AG10803 (cell line): ENCODE measurements around the gene REV3L.

Experiments
- DNase-seq: peaks from one replicate; pipeline ENCODE4 v3.0.0; 2010; ENCODE audit warnings: low read depth
- H3K4me3 ChIP-seq: 2 replicates; pipeline ENCODE4 v1.5.1; 2011; ENCODE audit warnings: mild to moderate bottlenecking, low read length, control low read depth
- CTCF ChIP-seq: conservative IDR thresholded peaks from 2 replicates; pipeline ENCODE4 v1.5.1; 2011; ENCODE audit warnings: mild to moderate bottlenecking, low read length, control low read depth, inconsistent platforms

Gene REV3L

GRCh38 chr6:111456208-111456607 is 26.8 kb downstream of the REV3L start:
- TF ChIP-seq CTCF = no peak
- DNase-seq = no peak
- no peak overlapping the region for H3K4me3 ChIP-seq

- DNase-seq = no peak
- no peak overlapping the region for H3K4me3 ChIP-seq
- TF ChIP-seq CTCF = no peak
These were observed 32.4 kb downstream of the REV3L start for GRCh38 chr6:111450636-111451035.

- TF ChIP-seq CTCF = no peak
- DNase-seq = no peak
- H3K4me3 ChIP-seq = no peak overlapping the region
These were observed 32.9 kb downstream of the REV3L start for GRCh38 chr6:111450087-111450486.

GRCh38 chr6:111449129-111449528 is 33.9 kb downstream of the REV3L start:
- no peak for DNase-seq
- TF ChIP-seq CTCF = no peak
- H3K4me3 ChIP-seq = no peak overlapping the region

- H3K4me3 ChIP-seq = no peak overlapping the region
- no peak for TF ChIP-seq CTCF
- DNase-seq = peak; percentile 62
These were observed 36.0 kb downstream of the REV3L start for GRCh38 chr6:111447051-111447450.

GRCh38 chr6:111445861-111446267 is 37.2 kb downstream of the REV3L start:
- no peak for TF ChIP-seq CTCF
- no peak for DNase-seq

GRCh38 chr6:111444794-111445193 is 38.2 kb downstream of the REV3L start:
- no peak for TF ChIP-seq CTCF
- no peak overlapping the region for H3K4me3 ChIP-seq
- DNase-seq = no peak

More at GRCh38 chr6:111445861-111446267, 37.2 kb downstream of the REV3L start:
- no peak overlapping the region for H3K4me3 ChIP-seq
